GM12892 (cell line): ENCODE data around the gene TENM4.

Experiments used
- POLR2A ChIP-seq: IDR thresholded peaks from 2 replicates; pipeline ENCODE4 v1.6.1; 2011; ENCODE audit warnings: low read depth, low read length, control low read depth
- POLR2AphosphoS5 ChIP-seq: IDR thresholded peaks from 2 replicates; pipeline ENCODE4 v1.6.1; 2011; ENCODE audit warnings: low read depth, low read length, control low read depth

- TF ChIP-seq POLR2AphosphoS5 (no peak), POLR2A (no peak)
Observed at GRCh38 chr11:78737301-78737700, 703.5 kb downstream of the TENM4 start.
